ENCODE results near the gene ELK1.

ELK1 gene

DNA sequence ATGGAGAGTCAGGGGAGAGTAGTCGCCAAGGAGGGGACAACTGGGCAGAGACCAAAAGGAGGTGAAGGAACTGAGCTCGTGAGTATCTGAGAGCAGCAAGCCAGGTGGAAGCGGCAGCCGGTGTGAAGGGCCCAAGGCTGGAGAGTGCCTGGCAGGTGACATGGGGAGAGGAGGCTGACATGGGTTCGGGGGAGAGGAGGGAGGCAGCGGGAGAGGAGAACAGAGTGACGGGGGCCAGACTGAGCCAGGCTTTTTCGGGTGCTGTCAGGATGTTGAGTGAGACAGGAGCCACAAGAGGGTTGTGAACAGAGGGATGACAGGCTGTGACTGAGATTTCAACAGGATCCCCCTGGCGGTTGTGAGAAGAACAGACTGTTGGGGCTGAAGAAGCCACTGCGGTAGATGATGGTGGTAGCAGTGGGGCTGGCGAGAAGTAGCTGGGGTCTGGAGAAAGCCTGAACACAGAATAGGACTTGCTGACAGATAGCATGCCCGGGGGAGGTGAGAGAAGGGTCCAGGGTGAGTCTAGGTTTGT lies 5.7 kb downstream of the ELK1 start:
- no peak for DNase-seq

DNA sequence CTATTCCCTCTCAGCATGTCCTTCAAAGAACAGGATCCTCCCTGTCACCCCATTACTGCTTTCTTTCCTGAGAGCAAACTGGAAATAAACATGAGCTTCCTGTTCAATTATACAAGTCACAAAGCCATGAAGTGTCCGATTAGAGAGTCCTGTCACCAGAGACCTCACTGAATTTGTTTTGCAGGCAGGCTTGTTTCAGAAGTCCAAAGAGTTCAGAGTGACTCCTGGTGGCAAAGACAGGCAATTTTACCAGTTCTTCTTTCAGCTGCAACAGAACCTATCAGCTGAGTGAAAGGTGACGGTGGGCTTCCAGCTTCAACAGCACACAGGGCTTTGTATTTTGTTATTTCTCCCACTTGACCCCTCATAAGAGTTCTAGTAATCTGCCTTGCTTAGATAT lies 6.4 kb downstream of the ELK1 start:
- DNase-seq: no peak

DNA sequence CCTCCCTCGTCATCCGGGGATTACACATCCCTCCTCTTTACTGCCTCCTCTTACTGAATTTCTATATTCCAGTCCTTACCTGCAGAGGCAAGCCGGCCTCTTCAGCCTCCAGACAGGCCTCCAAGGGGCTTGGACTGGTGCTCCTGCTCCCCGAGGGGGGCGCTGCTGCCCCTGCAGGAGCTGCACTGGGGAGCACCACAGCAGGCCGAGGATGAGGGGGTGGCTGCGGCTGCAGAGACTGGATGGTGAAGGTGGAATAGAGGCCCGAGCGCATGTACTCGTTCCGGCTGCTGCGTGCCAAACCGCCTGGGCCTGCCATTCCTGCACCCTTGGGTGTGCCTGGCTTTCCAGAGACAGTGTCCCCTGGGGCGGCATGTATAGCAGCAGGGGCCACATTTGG lies 11.5 kb downstream of the ELK1 start:
- DNase-seq: no peak

DNA sequence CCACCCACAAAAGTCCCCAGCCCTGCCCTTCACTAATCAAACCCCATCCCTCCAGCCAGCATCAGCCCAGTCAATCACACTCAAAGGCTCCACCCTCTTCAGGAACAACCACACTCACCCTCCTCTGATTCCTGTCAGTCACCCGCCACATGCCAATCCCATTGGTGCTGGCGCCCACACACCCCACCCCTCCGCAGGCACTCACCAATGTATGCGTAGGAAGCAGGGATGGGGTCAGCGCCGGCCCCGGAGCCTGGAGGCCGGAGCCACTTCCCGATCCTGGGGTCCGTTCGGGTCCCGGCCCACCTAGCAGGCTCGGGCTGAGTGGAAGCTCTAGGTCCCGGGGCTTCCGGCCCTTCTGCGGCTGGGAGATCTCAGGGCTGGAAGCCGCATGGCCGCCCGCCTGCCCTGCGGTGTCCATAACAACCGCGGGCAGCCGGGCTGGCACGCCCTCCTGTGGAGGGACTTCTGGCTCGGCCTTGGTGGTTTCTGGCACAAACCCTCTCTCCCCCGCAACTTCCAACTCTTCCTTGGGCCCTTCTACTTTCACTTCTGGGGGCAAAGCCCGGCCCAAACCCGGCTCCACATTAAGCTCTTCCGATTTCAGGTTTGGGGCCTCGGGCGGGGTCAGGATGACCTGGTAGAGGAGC lies 12.7 kb downstream of the ELK1 start:
- peak; percentile 17 for DNase-seq

DNA sequence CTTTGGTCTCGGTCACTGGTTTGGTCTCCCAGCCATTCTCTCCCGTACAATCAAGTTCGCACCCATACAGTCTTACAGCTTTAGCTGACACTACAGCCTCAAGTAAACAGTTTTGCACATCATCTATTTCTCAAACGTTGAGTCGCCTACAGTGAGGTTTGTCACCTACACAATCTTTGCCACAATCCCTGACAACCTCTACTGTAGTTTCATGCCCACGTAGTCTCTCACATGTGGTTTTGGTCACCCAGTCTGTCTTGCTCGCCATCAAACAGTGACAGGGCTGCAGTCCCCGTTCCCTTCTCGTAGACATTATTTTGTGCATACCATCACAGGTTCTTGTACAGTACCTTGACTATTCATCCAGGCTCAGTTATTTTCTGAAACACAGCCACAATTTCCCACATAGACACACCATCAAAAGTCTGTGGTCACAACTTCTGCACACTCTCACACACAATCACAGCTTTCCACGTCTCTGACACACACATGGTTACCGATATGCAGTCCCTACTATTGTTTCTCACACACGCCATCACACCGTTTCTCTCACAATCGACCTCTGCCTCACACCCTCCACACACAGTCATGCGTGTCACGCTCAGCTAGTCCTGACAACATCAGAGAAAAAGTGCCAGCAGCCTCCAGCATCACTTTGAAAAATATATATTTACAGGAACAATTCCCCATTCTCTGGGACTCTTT lies 15.3 kb downstream of the ELK1 start:
- DNase-seq: no peak

DNA sequence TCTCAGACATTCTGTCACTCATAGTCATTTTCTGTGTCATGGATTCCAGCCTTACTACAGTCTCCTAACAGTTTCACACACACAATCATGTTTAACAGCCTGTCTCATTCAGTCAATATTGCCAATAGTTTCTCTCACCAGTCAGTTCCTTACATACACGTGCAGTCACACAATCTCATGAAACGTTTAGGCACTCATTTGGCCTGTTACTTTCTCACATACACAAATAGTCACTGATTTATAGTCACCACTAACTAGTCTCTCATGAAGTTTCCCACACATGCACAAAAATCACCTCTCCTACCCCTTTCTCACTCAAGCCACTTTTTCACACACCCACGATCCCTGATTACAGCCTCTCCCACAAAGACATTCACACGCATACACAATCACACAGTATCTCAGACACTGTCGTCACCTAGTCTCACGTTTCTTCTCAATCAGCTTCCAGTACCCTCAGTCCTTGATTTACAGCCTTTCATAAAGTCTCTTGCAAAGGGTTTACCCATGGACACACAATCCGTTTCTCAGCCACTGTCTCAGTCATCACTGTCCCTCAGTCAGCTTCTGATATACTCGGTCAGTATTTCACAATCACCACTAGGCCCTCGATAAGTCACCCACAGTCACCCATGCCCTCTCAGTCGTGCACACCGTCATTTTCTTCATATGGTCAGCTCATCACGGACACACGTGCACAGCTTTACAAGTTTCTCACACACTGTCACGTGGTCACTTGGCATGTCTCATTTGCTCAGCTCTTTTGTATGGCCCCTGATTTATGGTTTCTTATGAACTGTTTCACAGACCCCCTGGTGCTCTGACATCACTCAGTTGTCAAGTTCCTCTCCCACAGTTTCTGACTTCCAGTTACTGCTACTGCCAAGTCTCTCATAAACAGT lies 16.4 kb downstream of the ELK1 start:
- DNase-seq: no peak

DNA sequence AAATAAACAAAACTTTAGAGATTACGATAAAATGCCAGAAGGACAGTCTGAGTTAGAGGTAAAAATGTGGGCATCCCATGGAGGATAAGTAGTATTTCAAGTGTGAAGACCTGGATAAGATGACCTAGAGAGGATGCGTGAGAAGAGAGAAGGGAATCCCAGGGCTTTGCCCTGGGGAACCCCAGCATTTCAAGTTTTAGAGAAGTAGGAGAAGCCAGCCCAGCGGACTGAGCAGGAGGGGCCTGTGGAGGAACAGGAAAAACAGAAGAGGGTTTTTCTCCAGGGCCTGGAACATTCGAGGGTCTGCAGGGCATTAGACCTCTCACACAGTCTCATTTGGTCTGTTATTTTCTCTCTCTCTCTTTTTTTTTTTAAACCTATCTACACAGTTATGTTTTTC lies 17.7 kb downstream of the ELK1 start:
- no peak for DNase-seq

DNA sequence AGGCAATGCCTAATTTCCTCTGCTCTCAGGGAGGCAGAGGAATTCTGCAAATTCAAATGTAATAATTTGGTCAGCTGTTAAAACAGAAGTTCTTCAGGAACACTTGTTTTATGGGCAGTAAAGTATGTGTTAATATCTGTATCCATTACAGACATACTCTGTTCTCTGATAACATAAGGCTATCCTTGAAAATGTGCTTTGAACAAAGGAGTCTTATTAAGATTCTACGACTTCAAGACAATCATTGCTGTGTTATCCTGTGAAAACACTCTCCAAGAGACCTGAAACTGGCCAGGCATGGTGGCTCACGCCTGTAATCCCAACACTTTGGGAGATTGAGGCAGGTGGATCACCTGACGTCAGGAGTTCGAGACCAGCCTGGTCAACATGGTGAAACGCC lies 18.7 kb downstream of the ELK1 start:
- DNase-seq: no peak

DNA sequence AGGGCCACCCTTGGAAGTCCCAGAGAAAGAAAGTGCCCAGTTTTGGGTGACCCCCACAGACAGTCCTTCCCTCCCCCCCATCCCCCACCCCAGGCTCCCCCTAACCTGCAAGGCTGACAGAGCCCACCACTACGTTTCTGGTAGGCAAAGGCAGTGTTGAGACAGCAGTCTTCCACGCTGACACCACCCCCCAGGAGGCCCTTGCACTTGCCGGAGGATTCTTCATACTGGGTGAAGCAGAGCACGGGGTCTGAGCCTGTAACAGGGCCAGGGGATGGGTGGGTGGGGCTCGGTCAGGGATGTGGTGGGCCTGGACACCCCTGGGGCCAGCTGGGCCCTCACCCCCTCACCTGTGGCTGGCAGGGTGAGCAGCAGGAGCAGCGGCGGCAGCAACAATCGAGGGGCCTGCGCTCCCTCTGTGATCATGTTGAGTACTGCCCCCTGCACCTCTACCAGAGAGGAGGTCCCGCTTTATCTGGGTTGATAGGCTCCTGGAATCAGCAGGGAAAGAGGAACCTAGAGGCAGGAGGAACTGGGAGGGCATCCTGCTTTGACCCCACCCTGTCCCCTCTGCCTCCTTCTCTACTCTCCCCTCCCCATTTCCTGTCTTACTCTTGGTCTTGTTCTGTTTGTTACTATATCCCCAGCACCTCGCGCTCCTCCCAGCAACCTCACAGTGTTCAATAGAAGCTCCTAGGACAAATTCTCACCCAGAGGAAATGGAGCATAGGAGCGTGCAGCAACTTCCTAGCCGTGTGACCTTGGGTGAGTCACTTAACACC lies 20.8 kb downstream of the ELK1 start, which contains the start of gene CFP:
Gene CFP, minus strand, starts transcription at position 512 of the 782 bp plus-strand sequence. Its CDS starts 86 bp downstream, at position 426.
- no peak for DNase-seq

DNA sequence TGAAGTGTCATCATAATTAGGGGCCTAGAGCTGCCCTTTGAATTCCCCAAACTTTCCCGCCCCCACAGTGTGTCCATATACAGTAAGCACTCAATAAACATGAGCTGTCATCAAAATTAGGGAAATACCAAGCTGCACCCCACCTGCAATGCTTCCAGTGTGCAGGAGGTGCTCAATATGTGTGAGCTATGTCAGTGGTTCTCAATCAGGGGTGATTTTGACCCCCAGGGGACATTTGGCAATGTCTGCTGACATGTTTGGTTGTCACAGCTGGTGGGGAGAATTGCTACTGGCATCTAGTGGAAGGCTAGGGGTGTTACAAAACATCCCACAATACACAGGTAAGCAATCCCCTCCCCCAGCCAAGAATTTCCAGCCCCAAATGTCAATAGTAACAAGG lies 21.4 kb downstream of the ELK1 start:
- no peak for DNase-seq

DNA sequence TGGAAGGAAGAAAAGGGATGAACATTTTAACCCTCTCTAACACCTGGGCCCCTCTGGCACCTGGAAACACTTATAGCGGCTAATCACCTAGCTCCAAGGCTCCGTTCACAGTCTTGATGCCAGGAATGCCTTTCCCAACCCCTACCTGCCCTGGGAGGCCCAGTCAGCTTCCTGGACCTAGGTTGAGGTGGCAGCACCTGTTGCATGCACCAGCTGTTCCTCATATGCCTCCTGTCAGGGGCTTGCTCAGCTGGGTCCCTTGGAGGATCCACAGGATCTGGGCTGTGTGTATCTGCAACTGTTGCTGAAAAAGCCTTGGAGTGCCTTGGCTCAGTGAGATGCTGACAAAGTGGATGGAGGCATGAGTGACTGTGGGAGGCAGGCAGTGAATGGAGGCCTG lies 25.0 kb downstream of the ELK1 start:
- DNase-seq: no peak

DNA sequence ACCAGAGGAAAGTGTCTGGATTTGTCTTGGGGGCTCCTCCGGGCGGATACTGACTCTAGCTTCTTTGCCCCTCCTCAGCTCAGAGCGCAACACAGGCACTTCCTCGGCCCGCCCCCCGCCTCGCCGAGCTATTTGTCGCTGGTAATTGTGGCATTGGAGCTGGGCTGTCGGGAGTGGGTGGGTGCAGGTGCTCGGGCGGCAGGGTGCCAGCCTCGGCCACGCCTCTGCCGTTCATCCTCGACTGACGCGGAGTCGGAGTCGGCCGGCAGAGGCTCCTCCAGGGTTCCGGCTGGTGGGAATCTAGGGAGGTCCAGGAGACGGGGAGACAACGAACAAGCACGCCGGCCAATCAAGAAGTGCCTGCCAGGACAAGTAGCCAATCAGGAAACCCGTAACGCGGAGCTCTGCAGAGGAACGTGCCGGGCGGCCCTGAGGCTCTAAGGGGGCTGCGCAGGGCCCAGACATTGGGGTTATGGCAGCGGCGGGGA lies 26.8 kb downstream of the ELK1 start:
- peak; percentile 35 for DNase-seq

DNA sequence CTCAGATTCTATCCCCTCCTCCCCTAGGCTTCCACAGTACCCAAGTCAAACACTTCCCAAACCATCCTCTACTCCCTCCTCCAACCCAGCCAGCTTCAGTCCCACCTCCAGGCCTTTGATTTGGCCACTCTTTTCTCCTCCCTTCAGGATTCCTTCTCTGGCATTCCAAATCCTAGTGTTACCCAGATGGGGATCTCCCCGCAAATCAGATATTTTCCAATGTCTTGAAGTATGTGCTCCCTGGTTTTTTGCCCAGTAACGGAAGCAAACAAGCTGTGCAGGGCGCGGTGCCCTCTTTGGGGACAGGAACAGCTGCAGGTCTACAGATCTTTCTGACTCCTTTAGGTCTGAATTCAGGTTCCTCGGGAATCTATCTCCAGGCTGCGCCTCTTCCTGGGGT lies 28.5 kb downstream of the ELK1 start:
- no peak for DNase-seq

DNA sequence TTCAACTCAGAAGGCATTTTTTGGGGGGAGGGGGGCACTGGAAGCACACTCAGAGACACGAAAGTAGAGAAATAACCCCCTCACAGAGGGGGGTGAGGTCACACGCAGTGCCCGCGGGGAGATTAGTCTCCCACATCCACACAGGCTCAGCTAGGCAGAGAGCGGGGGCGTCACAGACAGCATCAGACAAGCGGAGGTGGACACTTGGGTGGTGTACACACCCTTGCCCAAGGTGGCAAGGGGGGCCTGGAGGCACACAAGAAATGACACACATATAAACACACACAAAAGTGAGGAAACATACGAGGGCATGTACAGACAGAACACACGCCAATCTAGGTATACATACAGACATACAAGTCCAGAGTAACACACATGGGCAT lies 30.1 kb downstream of the ELK1 start:
- no peak for DNase-seq

DNA sequence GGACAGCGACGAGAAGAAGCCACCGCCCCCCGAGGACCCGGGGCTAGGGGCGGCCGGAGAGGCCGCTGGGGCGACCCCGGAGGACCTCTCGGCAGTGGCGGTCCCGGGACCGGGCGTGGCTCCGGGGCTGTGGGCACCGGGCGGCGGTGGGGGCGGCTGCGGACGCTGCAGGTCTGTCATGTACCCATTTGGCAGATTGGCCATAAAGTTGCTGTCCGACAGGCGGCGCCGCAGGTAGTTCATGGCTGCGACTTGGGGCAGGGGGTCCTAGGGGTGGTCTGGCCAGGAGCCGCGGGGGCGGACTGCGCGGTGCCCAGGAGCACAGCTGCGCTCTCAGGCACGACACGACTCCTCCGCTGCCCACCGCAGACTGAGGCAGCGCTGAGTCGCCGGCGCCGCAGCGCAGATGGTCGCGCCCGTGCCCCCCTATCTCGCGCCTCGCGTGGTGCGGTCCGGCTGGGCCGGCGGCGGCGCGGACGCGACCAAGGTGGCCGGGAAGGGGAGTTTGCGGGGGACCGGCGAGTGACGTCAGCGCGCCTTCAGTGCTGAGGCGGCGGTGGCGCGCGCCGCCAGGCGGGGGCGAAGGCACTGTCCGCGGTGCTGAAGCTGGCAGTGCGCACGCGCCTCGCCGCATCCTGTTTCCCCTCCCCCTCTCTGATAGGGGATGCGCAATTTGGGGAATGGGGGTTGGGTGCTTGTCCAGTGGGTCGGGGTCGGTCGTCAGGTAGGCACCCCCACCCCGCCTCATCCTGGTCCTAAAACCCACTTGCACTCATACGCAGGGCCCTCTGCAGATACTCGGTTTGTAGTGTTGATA lies 30.7 kb downstream of the ELK1 start, which contains the start of gene SYN1:
Gene SYN1, minus strand, starts transcription at position 372 of the 817 bp plus-strand sequence. Its CDS starts 129 bp downstream, at position 243.
- DNase-seq: peak; percentile 70

DNA sequence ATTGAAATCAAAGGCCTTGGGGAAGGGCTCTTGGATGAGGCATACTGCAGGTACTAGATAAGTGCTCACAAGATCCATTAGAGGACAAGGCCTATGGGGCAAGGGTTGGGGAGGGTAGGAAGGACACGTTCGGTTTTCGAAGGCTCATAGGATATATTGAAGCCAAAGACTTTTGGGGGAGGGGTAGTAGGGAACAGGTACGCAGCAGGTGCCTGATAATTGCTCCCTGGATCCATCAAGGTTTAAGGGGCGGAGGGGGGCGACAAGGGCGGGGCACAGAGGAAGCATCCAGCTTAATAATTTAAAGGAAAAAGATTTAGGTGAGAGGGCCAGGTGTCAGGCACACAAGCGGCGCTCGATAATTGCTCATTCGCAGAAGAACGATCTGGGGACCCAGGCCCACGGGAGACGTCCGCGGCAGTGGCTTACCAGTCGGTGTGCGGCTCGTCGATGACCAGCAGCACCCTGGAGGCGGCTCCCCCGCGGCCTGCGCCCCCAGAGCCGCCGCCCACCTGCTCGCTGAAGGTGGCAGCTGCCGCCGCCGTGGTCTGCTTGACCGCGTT lies 31.4 kb downstream of the ELK1 start:
- DNase-seq: no peak

DNA sequence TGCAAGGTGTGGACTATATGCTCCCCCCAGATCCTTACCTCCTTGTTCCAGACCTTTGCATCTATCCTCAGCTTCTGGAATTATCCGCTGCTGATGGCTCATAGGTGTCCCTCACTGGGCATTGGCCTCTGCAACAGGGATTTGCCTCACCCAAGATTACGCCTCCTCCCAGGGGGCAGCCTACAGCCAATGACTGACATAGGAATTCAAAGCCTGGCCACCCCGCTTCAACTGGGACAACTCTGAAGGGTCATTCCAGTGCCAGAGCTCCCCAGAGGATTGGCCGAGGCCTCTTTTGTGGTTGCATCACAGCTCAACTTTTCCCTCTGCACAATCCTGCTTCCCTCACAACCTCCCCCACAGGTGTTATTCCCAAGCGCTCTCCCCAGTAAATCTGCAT lies 35.7 kb downstream of the ELK1 start:
- DNase-seq: no peak

DNA sequence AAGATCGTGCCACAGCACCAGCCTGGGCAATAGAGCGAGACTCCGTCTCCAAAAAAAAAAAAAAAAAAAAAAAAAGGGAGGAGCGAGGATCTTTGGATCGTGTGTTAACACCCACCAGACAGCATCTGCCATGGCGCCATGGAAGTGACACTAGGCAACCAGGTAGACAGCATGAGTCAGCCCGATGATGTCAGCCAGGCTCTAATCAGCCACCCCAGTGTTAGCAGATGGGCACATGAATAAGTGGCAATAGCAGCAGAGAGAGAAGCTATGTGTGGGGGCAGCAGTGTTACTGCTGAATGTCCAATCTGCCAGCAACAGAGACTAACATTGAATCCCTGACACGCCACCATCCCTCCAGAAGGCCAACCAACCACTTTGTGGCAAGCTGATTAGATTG lies 37.3 kb downstream of the ELK1 start:
- DNase-seq: no peak

DNA sequence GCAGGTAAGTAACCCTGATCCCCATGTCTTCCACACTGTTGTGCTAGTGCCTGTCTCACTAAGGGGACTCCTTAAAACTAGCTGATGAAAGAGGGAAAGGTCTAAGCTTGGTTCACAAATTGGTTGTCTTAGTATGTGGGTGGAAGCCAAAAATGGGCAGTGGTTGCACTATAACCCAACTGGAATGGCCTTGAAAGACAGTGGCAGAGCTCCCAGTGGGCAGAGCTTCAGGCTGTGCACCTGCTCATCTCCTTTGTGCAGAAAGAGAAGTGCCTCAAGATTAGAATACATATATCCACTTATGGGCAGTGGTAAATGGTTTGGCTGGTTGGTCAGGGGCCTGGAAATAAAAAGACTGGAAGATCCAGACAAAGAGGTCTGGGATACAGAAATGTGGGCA lies 37.9 kb downstream of the ELK1 start:
- no peak for DNase-seq

DNA sequence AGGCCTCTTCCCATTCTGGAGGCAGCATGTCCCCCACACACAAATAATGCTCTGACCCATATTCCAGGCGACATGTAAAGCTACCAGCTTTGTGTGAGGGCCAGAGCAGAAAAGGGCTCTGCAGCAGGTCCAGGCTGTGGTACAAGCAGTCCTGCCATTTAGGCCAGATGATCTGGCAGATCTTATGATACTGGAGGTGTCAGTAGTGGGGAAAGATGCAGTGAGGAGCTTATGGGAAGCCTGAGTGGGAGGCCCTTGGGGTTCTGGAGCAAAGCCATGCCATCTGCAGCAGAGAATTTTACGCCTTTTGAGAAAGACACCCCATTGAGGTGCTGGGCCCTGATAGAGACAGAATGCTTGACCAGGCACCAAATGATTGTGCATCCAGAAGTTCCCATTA lies 38.4 kb downstream of the ELK1 start:
- no peak for DNase-seq

DNA sequence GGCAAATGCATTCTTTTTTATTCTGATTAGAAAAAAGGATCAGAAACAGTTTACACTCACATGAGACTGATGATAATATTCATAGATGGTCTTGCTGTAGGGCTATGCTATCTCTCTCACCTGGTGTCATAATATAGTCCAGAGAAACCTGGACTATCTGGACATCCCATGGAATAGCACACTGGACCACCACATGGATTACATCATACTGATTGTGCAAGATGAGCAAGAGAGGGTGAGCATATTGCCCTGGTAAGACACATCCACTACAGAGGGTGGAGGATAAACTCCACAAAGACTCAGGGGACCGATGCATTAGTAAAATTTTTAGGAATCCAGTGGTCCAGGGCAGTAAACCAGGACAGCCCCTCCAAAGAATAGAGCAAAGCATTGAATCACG lies 38.9 kb downstream of the ELK1 start:
- DNase-seq: no peak

All from stimulated activated naive CD4-positive, alpha-beta T cell treated with Interleukin-2 at 50 U/mL for 16 hours (primary cell).